Adrenal gland (tissue), 12 donors: ENCODE data around the gene SH2D4B. TPM values are rescaled to one million over a fixed set of nuclear protein-coding genes. Genes with fewer than 3 reads are reported as not detected.

Experiments used
- DNase-seq, 7 donors: peaks; one replicate each; pipeline ENCODE4 v3.0.0-alpha.2; 2019 to 2020
- H3K27ac ChIP-seq, 5 donors: fragments of 200-600 bp; sonication (generic) in 4 of 5; 1 replicate in 3 of 5; 2 replicates in 2 of 5; pipeline versions ENCODE4 v1.5.1 to v1.8.0; 2016 to 2020; ENCODE audit warnings: mild to moderate bottlenecking in 1 of 5
- H3K27me3 ChIP-seq: fragments of 200-600 bp; 2 replicates; pipeline ENCODE4 v1.8.0; 2021
- H3K36me3 ChIP-seq, 2 donors: fragments of 200-600 bp; replicated peaks in 1 of 2; 1 replicate in 1 of 2; 2 replicates in 1 of 2; pipeline versions ENCODE4 v1.5.1 to v1.8.0; 2018 to 2022
- H3K4me1 ChIP-seq, 2 donors: fragments of 200-600 bp; replicated peaks in 1 of 2; 1 replicate in 1 of 2; 2 replicates in 1 of 2; pipeline versions ENCODE4 v1.5.1 to v1.8.0; 2018 to 2021
- H3K4me3 ChIP-seq, 4 donors: fragments of 200-600 bp; sonication (generic) in 3 of 4; one replicate each; pipeline ENCODE4 v1.5.1; 2016 to 2018
- H3K9me3 ChIP-seq, 3 donors: fragments of 200-600 bp; sonication (generic) in 1 of 3; replicated peaks in 1 of 3; 1 replicate in 2 of 3; 2 replicates in 1 of 3; pipeline versions ENCODE4 v1.5.1 to v1.8.0; 2016 to 2021
- POLR2A ChIP-seq, 2 donors: fragments of 450-650 bp; IDR thresholded peaks; one replicate each; pipeline ENCODE4 v1.6.1; 2017; ENCODE audit warnings: antibody characterized with exemption in 2 of 2, mild to moderate bottlenecking in 2 of 2, moderate library complexity in 1 of 2
- WGBS, 4 donors: extraction: QIAGEN DNeasy Blood & Tissue Kit in 2 of 4; methylation state at CpG; one replicate each; pipeline versions ENCODE4 v1.1.5 to v1.1.7; 2013 to 2017; 5-methylcytosine and 5-hydroxymethylcytosine counted together
- intact Hi-C, 2 donors: fragments of 100-400 bp; cut with DNase I; formaldehyde crosslinking; loops; one replicate each; pipeline versions ENCODE4 v1.14.1 to v1.15.0; 2022 to 2023
- polyA plus RNA-seq, 3 donors: library from polyadenylated mRNA; stranded (reverse); fragments of 200-250 nt in 2 of 3; fragments of 350-450 nt in 1 of 3; fragmentation: Illumina TruSeq in 1 of 3; extraction: RNeasy Lipid Tissue Mini Kit (QIAGEN cat#74804) in 1 of 3; gene quantifications; one replicate each; pipeline ENCODE4 v1.2.3, GENCODE V29; 2013 to 2014
- total RNA-seq, 9 donors: library from RNA; depleted of rRNA in 4 of 9; stranded (reverse); fragments of >200 nt in 4 of 9; fragments of 120-200 nt in 1 of 9; fragmentation: NEBNext Ultra II Directional in 1 of 9; extraction: Animal tissue kit (Norgen Biotek cat#: 25700) in 1 of 9; gene quantifications; one replicate each; pipeline versions ENCODE4 v1.1.0 to v1.2.4, GENCODE V29; 2013 to 2023
- TF ChIP-seq, protein P1 (sequence below), 6 experiments: fragments of 450-650 bp in 4 of 6; fragments of 200-600 bp in 2 of 6; sonication (generic) in 1 of 6; IDR thresholded peaks; 1 replicate in 5 of 6; 2 replicates in 1 of 6; pipeline versions ENCODE4 v1.5.1 to v1.8.0; 2016 to 2021; ENCODE audit warnings: antibody characterized with exemption in 6 of 6, mild to moderate bottlenecking in 2 of 6, moderate library complexity in 1 of 6
- donor health status: healthy with polysubstance abuse.
- donor health status: Bipolar disorder and iron deficiency.
- donor health status: DM: yes; HTN: yes; CAD: no.
- donor health status: DM: no; HTN: no; CAD: no.
- donor health status: DM: no; HTN: no; CAD: no.
- donor health status: DM: yes; HTN: yes; CAD: no.

Gene SH2D4B
- total and polyA plus RNA-seq, 12 donors: 0.06 to 0.35 (median 0.07) TPM; not detected in 9

DNA sequence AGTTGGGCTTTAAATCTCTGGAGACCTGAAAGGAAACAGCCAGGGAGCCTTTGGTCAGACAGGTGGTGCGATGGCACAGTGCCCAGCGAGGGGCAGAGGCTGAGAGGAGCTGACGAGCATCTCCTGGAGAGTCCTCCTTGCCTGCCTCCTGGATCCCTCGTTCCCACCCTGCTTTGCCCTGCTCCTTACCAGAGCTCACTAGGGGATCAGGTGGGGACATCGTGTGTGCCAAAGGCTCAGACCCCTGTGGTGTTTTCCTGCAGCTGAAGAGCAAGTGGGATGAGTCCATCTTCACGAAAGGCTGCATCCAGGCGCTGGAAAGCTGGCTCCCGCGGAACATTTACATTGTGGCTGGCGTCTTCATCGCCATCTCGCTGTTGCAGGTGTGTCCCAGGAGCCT lies 21.8 kb upstream of the SH2D4B start:
- Histone ChIP-seq H3K36me3 (peaks cover 0 to 60% of the 10 kb centered on the region in 2 donors), H3K9me3 (no peaks in the 10 kb centered on the region), H3K27me3 (no peaks in the 10 kb centered on the region), H3K4me3 (no peak overlapping the region), H3K27ac (peak overlapping the region in 1 of 5 donors; percentile 79), H3K4me1 (peaks cover 6 to 24% of the 10 kb centered on the region in 2 donors)
- TF ChIP-seq, protein P1, sequence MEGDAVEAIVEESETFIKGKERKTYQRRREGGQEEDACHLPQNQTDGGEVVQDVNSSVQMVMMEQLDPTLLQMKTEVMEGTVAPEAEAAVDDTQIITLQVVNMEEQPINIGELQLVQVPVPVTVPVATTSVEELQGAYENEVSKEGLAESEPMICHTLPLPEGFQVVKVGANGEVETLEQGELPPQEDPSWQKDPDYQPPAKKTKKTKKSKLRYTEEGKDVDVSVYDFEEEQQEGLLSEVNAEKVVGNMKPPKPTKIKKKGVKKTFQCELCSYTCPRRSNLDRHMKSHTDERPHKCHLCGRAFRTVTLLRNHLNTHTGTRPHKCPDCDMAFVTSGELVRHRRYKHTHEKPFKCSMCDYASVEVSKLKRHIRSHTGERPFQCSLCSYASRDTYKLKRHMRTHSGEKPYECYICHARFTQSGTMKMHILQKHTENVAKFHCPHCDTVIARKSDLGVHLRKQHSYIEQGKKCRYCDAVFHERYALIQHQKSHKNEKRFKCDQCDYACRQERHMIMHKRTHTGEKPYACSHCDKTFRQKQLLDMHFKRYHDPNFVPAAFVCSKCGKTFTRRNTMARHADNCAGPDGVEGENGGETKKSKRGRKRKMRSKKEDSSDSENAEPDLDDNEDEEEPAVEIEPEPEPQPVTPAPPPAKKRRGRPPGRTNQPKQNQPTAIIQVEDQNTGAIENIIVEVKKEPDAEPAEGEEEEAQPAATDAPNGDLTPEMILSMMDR (IDR thresholded peaks at IDR 0.05): no peak
- TF ChIP-seq POLR2A (IDR thresholded peaks at IDR 0.05): no peak
- DNase-seq: peak in 1 of 7 donors; percentile 44
- 95 to 98% (median 96%) methylated on average over 12 of the region's 12 CpGs for WGBS, 4 donors
- intact Hi-C loops: no loop called here

DNA sequence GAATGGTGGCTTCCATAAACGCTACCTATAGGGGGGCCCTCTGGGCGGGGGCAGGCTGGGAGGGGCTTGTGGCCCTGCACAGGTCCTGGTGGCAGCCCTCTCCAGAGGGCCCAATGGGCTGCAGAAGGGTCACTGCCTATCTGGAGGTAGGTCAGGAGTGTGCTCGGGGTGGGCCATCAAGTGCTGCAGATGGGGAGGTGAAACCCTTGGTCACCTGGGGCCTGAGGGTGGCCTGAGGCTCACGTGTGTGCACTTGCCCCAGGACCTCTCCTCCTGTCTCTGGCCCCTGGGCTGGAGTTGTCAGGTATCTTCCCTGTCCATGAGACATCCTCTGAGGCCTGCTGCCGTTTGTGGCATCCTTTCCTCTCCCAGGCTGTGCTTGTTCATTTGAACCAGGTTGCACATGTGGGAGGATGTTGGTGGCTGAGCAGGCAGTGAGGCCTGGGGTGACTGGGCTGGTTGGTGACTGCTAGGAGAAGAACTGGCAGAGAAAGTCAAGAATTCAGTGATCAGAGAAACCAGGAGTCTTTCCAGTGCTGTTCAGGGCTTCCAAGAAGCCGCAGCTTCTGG lies 21.1 kb upstream of the SH2D4B start:
- intact Hi-C loops: no loop called here
- peak in 1 of 7 donors; percentile 45 for DNase-seq
- Histone ChIP-seq H3K36me3 (peaks cover 0 to 60% of the 10 kb centered on the region in 2 donors), H3K4me3 (no peak overlapping the region), H3K9me3 (no peaks in the 10 kb centered on the region), H3K27ac (peak overlapping the region in 2 of 5 donors; percentile 74 to 79), H3K4me1 (peaks cover 6 to 24% of the 10 kb centered on the region in 2 donors), H3K27me3 (no peaks in the 10 kb centered on the region)
- WGBS, 4 donors: 87 to 90% (median 87%) methylated on average over 4 to 6 of the region's 6 CpGs
- TF ChIP-seq, protein P1 (IDR thresholded peaks at IDR 0.05): no peak
- no peak for TF ChIP-seq POLR2A (IDR thresholded peaks at IDR 0.05)

DNA sequence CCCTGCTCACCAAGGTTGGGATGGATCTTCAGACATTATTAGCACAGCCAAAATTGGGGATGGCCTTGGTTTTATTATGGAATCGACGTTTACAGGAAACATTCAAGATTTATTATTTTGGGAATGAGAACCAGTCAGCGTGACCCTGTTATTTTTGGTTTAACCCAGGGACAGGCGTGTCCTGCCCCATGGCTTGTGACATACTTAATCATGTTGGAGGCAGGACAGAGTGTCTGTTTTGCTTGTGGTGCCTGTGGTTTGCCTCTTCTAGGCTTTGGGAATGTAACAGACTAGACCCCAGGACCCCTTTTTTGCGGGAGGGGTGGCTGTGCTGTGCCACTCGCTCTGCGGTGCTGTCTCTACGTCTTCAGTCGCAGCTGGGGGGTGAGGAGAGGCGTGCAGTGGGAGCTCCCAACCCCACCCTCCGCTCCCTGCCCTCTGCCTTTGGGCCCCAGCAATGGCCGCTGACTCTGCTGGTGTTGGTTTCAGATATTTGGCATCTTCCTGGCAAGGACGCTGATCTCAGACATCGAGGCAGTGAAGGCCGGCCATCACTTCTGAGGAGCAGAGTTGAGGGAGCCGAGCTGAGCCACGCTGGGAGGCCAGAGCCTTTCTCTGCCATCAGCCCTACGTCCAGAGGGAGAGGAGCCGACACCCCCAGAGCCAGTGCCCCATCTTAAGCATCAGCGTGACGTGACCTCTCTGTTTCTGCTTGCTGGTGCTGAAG lies 20.1 kb upstream of the SH2D4B start:
- Histone ChIP-seq H3K27me3 (no peaks in the 10 kb centered on the region), H3K36me3 (peaks cover 0 to 51% of the 10 kb centered on the region in 2 donors), H3K9me3 (no peaks in the 10 kb centered on the region), H3K4me1 (peaks cover 6 to 24% of the 10 kb centered on the region in 2 donors), H3K27ac (peak overlapping the region in 2 of 5 donors; percentile 74 to 79), H3K4me3 (no peak overlapping the region)
- TF ChIP-seq, protein P1 (IDR thresholded peaks at IDR 0.05): no peak
- intact Hi-C loops: no loop called here
- WGBS, 4 donors: 59 to 80% (median 75%) methylated on average over 8 to 21 of the region's 21 CpGs
- DNase-seq: peak in 4 of 7 donors; percentile 45 to 54 (median 52)

DNA sequence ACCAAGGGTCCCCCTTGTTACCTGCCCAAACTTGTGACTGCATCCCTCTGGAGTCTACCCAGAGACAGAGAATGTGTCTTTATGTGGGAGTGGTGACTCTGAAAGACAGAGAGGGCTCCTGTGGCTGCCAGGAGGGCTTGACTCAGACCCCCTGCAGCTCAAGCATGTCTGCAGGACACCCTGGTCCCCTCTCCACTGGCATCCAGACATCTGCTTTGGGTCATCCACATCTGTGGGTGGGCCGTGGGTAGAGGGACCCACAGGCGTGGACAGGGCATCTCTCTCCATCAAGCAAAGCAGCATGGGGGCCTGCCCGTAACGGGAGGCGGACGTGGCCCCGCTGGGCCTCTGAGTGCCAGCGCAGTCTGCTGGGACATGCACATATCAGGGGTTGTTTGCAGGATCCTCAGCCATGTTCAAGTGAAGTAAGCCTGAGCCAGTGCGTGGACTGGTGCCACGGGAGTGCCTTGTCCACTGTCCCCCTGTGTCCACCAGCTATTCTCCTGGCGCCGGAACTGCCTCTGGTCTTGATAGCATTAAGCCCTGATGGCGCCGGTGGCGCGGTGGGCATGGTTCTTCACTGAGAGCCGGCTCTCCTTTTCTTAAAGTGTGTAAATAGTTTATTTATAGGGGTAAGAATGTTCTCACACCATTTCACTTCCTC lies 19.4 kb upstream of the SH2D4B start:
- H3K4me3 ChIP-seq: no peak overlapping the region
- H3K9me3 ChIP-seq: no peaks in the 10 kb centered on the region
- TF ChIP-seq POLR2A (IDR thresholded peaks at IDR 0.05): no peak
- TF ChIP-seq, protein P1 (IDR thresholded peaks at IDR 0.05): no peak
- WGBS, 4 donors: 82 to 90% (median 88%) methylated on average over 2 to 17 of the region's 17 CpGs
- peak in 1 of 7 donors; percentile 7 for DNase-seq
- peaks cover 6 to 24% of the 10 kb centered on the region in 2 donors for H3K4me1 ChIP-seq
- H3K36me3 ChIP-seq: peaks cover 0 to 44% of the 10 kb centered on the region in 2 donors
- no peaks in the 10 kb centered on the region for H3K27me3 ChIP-seq
- intact Hi-C loops: no loop called here
- H3K27ac ChIP-seq: peak overlapping the region in 2 of 5 donors; percentile 74 to 79
